NCI-H2171 (cell line): ENCODE measurements around the gene PALM2AKAP2.

ENCODE experiments used
- DNase-seq: peaks from one replicate; lab custom pipeline; 2025; lab: John Stamatoyannopoulos, UW

Gene PALM2AKAP2

GRCh38 chr9:109779711-109780452, at the start of gene PALM2AKAP2:
TSS of gene PALM2AKAP2 (plus strand) at chr9:109780198. CDS start at chr9:109780489, 291 bp downstream.
- DNase-seq, result peak; percentile 69

- DNase-seq, result no peak
Observed at GRCh38 chr9:109730228-109730627, 49.8 kb upstream of the PALM2AKAP2 start.

- no peak for DNase-seq
Observed at GRCh38 chr9:109733690-109734089, 46.3 kb upstream of the PALM2AKAP2 start.

- DNase-seq, result no peak
Observed at GRCh38 chr9:109734814-109735213, 45.2 kb upstream of the PALM2AKAP2 start.

GRCh38 chr9:109735801-109736200, 44.2 kb upstream of the PALM2AKAP2 start:
- no peak for DNase-seq

GRCh38 chr9:109737295-109737694, 42.7 kb upstream of the PALM2AKAP2 start:
- no peak for DNase-seq

GRCh38 chr9:109739760-109740159, 40.2 kb upstream of the PALM2AKAP2 start:
- no peak for DNase-seq

- no peak for DNase-seq
Observed at GRCh38 chr9:109742776-109743348, 37.1 kb upstream of the PALM2AKAP2 start.

GRCh38 chr9:109743696-109744095, 36.3 kb upstream of the PALM2AKAP2 start:
- DNase-seq, result no peak

- DNase-seq, result peak; percentile 71
Observed at GRCh38 chr9:109745335-109746283, 34.4 kb upstream of the PALM2AKAP2 start.

- no peak for DNase-seq
Observed at GRCh38 chr9:109751253-109751652, 28.7 kb upstream of the PALM2AKAP2 start.

- DNase-seq, result no peak
Observed at GRCh38 chr9:109753308-109753707, 26.7 kb upstream of the PALM2AKAP2 start.

GRCh38 chr9:109755040-109755439, 25.0 kb upstream of the PALM2AKAP2 start:
- DNase-seq, result no peak

- no peak for DNase-seq
Observed at GRCh38 chr9:109759589-109759988, 20.4 kb upstream of the PALM2AKAP2 start.

- no peak for DNase-seq
Observed at GRCh38 chr9:109765278-109765677, 14.7 kb upstream of the PALM2AKAP2 start.

GRCh38 chr9:109765830-109766229, 14.2 kb upstream of the PALM2AKAP2 start:
- DNase-seq, result no peak

GRCh38 chr9:109766351-109766750, 13.6 kb upstream of the PALM2AKAP2 start:
- no peak for DNase-seq

- DNase-seq, result no peak
Observed at GRCh38 chr9:109767404-109767803, 12.6 kb upstream of the PALM2AKAP2 start.

- DNase-seq, result no peak
Observed at GRCh38 chr9:109767814-109768213, 12.2 kb upstream of the PALM2AKAP2 start.

GRCh38 chr9:109769250-109769649, 10.7 kb upstream of the PALM2AKAP2 start:
- DNase-seq, result peak; percentile 8

GRCh38 chr9:109770101-109770500, 9.9 kb upstream of the PALM2AKAP2 start:
- no peak for DNase-seq

- no peak for DNase-seq
Observed at GRCh38 chr9:109771087-109771486, 8.9 kb upstream of the PALM2AKAP2 start.
